ENCODE results near the gene PRKG1.

PRKG1 gene

GRCh38 chr10:51074238-51075028 lies at the start of gene PRKG1:
TSS of gene PRKG1 (plus strand) at chr10:51074487.
- no peak for DNase-seq

- no peak for DNase-seq
These were observed 45.9 kb upstream of the PRKG1 start for GRCh38 chr10:51028420-51028819.

- no peak for DNase-seq
These were observed 45.1 kb upstream of the PRKG1 start for GRCh38 chr10:51029172-51029641.

GRCh38 chr10:51030480-51030879 lies 43.8 kb upstream of the PRKG1 start:
- DNase-seq, result no peak

- DNase-seq, result no peak
These were observed 42.3 kb upstream of the PRKG1 start for GRCh38 chr10:51031950-51032349.

GRCh38 chr10:51034769-51035168 lies 39.5 kb upstream of the PRKG1 start:
- no peak for DNase-seq

- DNase-seq, result no peak
These were observed 38.9 kb upstream of the PRKG1 start for GRCh38 chr10:51035344-51035743.

- no peak for DNase-seq
These were observed 28.4 kb upstream of the PRKG1 start for GRCh38 chr10:51045871-51046270.

GRCh38 chr10:51046654-51047053 lies 27.6 kb upstream of the PRKG1 start:
- DNase-seq, result no peak

GRCh38 chr10:51047857-51048256 lies 26.4 kb upstream of the PRKG1 start:
- DNase-seq, result no peak

- DNase-seq, result no peak
These were observed 25.5 kb upstream of the PRKG1 start for GRCh38 chr10:51048792-51049191.

GRCh38 chr10:51052163-51052562 lies 22.1 kb upstream of the PRKG1 start:
- no peak for DNase-seq

GRCh38 chr10:51057925-51058324 lies 16.4 kb upstream of the PRKG1 start:
- no peak for DNase-seq

GRCh38 chr10:51063166-51063565 lies 11.1 kb upstream of the PRKG1 start:
- no peak for DNase-seq

GRCh38 chr10:51063659-51064535 lies 10.4 kb upstream of the PRKG1 start:
- peak in 1 of 2 donors; percentile 2 for DNase-seq

GRCh38 chr10:51066231-51066630 lies 8.1 kb upstream of the PRKG1 start:
- DNase-seq, result no peak

GRCh38 chr10:51072210-51072609 lies 2.1 kb upstream of the PRKG1 start:
- no peak for DNase-seq

- no peak for DNase-seq
These were observed 1.3 kb upstream of the PRKG1 start for GRCh38 chr10:51072921-51073434.

- no peak for DNase-seq
These were observed 642 bp upstream of the PRKG1 start for GRCh38 chr10:51073453-51074237.

GRCh38 chr10:51075043-51075872 lies 971 bp downstream of the PRKG1 start:
- no peak for DNase-seq

GRCh38 chr10:51075873-51076229 lies 1.6 kb downstream of the PRKG1 start:
- no peak for DNase-seq

GRCh38 chr10:51076299-51076841 lies 2.1 kb downstream of the PRKG1 start:
- DNase-seq, result no peak
